ENCODE data around the gene TRMT61A. TPM values are rescaled to one million over a fixed set of nuclear protein-coding genes. Genes with fewer than 3 reads are reported as not detected.

Gene TRMT61A
- total RNA-seq, 1 experiment from 2014 or later, result 14.9 TPM

- no TSS peak for BruUV-seq (replicated peaks)
- ChIA-PET POLR2A (interaction anchor here (1.0 to 1.7 kb wide), 4 partner anchors 10 to 34 kb away, joined by 3 to 11 read pairs (median 4); partner anchors contain the start of gene TRMT61A), CTCF (interaction anchor here (0.6 to 3.4 kb wide), 9 partner anchors 9 to 43 kb away, joined by 3 to 38 read pairs (median 4); partner anchors contain the start of gene TRMT61A), RAD21 (ENCODE audit: low non-redundant PET in 1 of 2, low total read pairs in 2 of 2, uncharacterized antibody in 2 of 2, unreplicated experiment in 2 of 2) (interaction anchor here (1.4 kb wide), 2 partner anchors 28 to 29 kb away, joined by 5 to 6 read pairs; no protein-coding TSS in a partner anchor)
- Histone ChIP-seq H3K4me2 (ENCODE audit: low read length) (peak overlapping the region; percentile 13), H3K36me3 (ENCODE audit: control insufficient read depth in 1 of 2, insufficient read depth in 2 of 2, low read length in 2 of 2) (peaks cover 0 to 12% of the 10 kb centered on the region in 2 experiments; a peak in 2 of 4 replicates), H3K79me2 (ENCODE audit: insufficient read depth, low read length) (peaks cover 16% of the 10 kb centered on the region; the same call in 1 of the 2 replicates), H3K4me1 (ENCODE audit: control insufficient read depth in 1 of 2, insufficient read depth in 2 of 2, low read length in 2 of 2) (peaks cover 13 to 40% of the 10 kb centered on the region in 2 experiments; a peak in 3 of 4 replicates), H4K20me1 (ENCODE audit: insufficient read depth) (no peaks in the 10 kb centered on the region; the same call in 1 of the 2 replicates), H3K27ac (ENCODE audit: low read depth, low read length) (peak overlapping the region; percentile 54; the same call in 1 of the 2 replicates), H3K9me2 (ENCODE audit: insufficient read depth) (no peaks in the 10 kb centered on the region), H3K9ac (ENCODE audit: low read length) (no peak overlapping the region), H3K4me3 (replicated peaks in 1 of 2; ENCODE audit: low read depth in 1 of 2, low read length in 2 of 2) (no peak overlapping the region), H3K9me3 (ENCODE audit: control insufficient read depth in 1 of 2, insufficient read depth in 1 of 2, low read depth in 1 of 2, low read length in 2 of 2) (no peaks in the 10 kb centered on the region), H2AFZ (ENCODE audit: low read depth, low read length, poor library complexity, severe bottlenecking) (no peak overlapping the region), H3K27me3 (ENCODE audit: insufficient read depth, low read length) (no peaks in the 10 kb centered on the region)
- DNase-seq (ENCODE audit: low read depth, low spot score) (no peak), ATAC-seq (peak; percentile 44)
- intact Hi-C loops (cut with micrococcal nuclease), result loop anchor here (1.0 kb wide), 1 partner anchor 28 kb away; no protein-coding TSS in a partner anchor
- TF ChIP-seq CTCF (IDR thresholded peaks at IDR 0.05 in 2 of 3, conservative IDR thresholded peaks at IDR 0.05 in 1 of 3; ENCODE audit: borderline replicate concordance in 1 of 3, insufficient read depth in 1 of 3, low read depth in 2 of 3, low read length in 2 of 3) (peak in 2 of 3 experiments; percentile 97; a peak in 4 of 6 replicates), ZFX (IDR thresholded peaks at IDR 0.05) (no peak), POLR2AphosphoS5 (IDR thresholded peaks at IDR 0.05; ENCODE audit: low read depth, low read length) (0 out of 2 replicates have a peak, but pooled peaks have one; percentile 17)
These were observed 10.5 kb upstream of the TRMT61A start for GRCh38 chr14:103518422-103519042.
